Measurements from ENCODE around the gene FAM53A.

- TF ChIP-seq ZFHX2 (tag by site-specific recombination; conservative IDR thresholded peaks at IDR 0.05) (no peak), CTCF (tag by site-specific recombination; IDR thresholded peaks at IDR 0.05) (no peak), ZBTB1 (tag by site-specific recombination; IDR thresholded peaks at IDR 0.05) (no peak), ZNF670 (tag by site-specific recombination; IDR thresholded peaks at IDR 0.05; ENCODE audit: low read depth) (no peak), ZNF513 (tag by site-specific recombination; IDR thresholded peaks at IDR 0.05) (no peak), ZNF112 (tag by site-specific recombination; IDR thresholded peaks at IDR 0.05) (no peak), ZNF18 (tag by site-specific recombination; IDR thresholded peaks at IDR 0.05) (no peak), KLF7 (tag by site-specific recombination; IDR thresholded peaks at IDR 0.05; ENCODE audit: borderline replicate concordance) (no peak)
These were observed 7.7 kb upstream of the FAM53A start for GRCh38 chr4:1691737-1692373.

Data from HEK293 (cell line).